GM18526 (cell line): Measurements from ENCODE around the gene OR5K4.

Experiments used
- POLR2A ChIP-seq: IDR thresholded peaks from 3 replicates; pipeline ENCODE4 v1.6.1; 2011; ENCODE audit not compliant: insufficient read length; ENCODE audit errors: extremely low read depth

The OR5K4 gene, protein sequence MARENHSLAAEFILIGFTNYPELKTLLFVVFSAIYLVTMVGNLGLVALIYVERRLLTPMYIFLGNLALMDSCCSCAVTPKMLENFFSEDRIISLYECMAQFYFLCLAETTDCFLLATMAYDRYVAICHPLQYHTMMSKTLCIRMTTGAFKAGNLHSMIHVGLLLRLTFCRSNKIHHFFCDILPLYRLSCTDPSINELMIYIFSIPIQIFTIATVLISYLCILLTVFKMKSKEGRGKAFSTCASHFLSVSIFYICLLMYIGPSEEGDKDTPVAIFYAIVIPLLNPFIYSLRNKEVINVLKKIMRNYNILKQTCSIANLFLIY

DNA sequence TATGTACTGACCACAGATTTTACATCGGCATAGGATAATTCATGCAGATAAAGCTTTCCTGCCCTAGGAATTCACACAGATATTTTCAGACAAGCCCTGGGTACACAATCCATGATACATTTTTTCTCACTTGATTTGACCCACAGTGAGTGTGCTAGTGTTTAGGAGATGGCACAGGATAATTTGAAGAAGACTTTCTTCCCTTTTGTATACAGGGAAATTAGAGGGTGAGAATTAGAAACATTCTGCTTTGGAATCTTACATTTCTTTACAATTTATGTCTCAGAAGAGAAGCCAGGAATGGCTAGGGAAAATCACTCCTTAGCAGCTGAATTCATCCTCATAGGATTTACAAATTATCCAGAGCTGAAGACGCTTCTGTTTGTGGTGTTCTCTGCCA lies at the start of gene OR5K4:
Gene OR5K4 (plus strand): TSS at position 301 of the 400 bp plus-strand sequence. CDS start 0 bp downstream, at position 301.
- no peak for TF ChIP-seq POLR2A

DNA sequence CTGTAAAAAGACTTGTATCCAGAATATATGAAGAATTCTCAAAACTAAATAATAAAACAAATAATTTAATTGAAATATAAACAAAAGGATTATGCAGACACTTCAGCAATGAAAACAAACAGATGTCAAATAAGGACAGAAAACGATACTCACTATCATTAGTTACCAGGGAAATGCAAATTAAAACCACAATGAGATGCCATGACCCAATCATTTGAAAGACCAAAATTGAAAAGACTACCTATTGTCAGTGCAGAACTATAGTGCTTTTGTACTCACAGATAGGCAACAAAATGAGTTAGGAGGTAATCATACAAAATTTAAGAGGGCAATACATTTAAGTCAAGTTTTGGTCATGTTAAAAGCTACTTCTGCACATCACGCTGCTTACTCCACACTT lies 31.6 kb upstream of the OR5K4 start:
- TF ChIP-seq POLR2A = no peak

DNA sequence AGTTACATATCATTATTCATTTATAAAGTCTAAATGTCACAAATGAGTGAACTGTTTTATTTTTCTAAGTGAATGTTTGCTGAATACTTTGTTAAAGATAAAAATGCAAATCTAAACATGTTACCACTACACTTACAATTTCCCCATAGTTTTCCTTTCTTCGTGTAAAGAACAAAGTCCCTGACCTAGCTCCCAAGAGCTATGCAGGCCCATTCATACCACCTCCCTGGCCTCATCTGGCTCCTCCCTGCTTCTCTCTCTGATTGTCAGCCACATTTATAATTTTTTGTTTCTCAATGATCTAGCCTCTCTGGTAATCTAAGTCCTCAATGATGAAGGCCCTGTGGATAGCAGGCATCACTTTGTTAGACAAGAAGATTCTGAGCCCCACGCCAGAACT lies 31.0 kb upstream of the OR5K4 start:
- TF ChIP-seq POLR2A = no peak

DNA sequence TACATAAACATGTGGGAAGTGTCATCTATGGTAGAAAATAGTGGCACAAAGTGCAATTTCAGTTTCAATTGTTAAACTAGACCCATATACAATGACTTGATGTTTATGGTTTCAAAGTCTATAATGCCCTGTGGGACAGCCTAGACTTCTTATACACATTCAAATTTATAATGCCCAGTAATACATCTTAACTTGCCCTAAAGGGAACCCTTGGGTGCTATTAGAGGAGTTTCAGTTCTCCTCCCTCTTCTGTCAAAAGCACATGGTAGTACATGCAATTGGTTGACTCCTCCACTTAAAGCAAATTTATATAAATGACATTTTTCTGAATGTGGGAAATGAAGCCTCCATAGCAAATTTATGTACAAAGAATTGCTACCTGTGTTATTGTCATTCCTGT lies 30.2 kb upstream of the OR5K4 start:
- no peak for TF ChIP-seq POLR2A

DNA sequence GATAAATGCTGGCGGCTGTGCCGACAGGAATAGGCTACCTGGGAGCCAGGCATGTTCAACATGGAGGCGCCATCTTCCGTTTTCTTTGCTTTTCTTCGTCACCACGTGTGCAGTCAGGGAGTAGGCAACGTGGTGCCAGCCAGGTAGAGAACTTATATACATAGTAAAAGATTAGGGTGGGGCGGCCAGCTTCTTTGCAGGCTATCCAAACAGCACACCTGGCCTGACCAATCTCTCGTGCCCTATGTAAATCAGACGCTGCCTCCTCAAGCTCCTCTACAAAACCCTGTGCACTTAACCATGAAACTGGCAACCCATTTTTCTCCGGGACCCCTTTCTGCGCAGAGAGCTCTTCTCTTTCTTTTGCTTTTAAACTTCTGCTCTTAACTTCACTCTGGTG lies 28.6 kb upstream of the OR5K4 start:
- no peak for TF ChIP-seq POLR2A

DNA sequence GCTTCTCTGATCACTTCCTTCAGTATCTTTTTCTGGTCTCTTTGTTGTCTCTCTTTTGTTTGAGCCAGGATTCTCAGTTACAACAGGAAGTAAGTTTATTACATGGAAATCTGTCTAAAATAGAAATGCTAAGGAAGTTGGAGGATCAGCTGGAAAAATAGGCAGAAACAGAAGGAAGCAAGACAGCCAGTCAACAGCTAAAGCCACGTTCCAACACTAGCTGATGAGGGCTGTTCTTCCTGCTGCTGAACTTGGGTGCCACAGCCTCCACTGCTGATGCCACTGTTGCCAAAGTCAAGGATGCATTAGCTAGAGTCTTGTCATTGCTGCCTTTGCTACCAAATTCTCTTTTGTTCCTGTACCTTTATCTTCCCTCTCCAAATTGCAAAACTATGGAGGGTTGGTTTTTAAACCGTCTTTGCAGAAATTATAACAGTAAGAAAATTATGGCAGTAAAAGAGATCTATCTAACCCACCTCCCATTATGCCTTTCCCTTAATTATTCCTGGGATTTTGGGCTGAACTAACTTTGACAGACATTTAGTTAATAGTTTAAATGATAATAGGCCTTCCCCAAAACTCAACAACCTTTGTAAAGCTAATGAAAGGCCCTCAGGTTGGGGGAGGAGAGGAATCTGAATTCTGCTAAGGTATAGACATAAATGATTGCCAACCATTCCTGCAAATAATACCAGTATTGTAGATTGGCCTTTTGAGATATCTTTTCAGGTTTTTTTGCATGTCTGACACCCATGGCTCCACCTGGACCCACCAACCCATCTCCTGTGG lies 27.4 kb upstream of the OR5K4 start:
- no peak for TF ChIP-seq POLR2A

DNA sequence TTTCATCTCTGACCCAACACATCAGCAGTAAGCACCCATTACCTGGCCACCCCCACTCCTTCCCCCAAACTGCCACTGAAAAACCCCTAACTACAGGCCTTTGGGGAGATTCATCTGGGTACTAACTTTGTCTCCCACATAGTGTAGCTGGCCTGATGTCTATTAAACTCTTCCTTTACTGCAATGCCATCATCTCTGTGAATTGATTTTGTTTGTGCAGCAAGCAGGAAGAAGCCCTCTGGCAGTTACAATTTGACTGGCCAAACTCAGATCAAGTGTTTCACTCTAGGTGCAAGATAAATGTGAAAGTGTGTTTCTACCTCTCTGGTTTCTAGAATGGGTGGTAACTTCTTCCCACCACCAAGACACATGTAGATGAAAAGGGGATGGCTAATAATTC lies 26.7 kb upstream of the OR5K4 start:
- TF ChIP-seq POLR2A = no peak

DNA sequence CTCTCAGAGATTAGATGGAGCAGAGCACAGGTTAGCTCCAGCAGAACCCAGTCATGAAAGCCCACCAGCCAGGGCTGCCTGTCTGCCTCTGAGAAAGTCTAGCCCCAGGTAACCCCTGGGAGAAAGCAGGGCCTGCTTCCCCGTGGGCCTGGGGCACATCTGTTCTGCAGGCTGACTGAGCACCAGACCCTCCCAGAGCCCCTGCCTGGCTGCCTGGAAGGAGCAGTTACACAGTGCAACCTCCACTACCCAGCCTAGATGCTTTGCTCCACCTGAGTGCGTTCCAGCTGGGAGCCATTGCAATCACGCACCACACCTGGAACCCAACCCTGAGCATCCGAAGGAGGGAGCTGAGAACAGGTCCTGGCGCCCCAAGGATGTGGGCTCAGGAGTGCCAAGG lies 24.7 kb upstream of the OR5K4 start:
- TF ChIP-seq POLR2A = no peak

DNA sequence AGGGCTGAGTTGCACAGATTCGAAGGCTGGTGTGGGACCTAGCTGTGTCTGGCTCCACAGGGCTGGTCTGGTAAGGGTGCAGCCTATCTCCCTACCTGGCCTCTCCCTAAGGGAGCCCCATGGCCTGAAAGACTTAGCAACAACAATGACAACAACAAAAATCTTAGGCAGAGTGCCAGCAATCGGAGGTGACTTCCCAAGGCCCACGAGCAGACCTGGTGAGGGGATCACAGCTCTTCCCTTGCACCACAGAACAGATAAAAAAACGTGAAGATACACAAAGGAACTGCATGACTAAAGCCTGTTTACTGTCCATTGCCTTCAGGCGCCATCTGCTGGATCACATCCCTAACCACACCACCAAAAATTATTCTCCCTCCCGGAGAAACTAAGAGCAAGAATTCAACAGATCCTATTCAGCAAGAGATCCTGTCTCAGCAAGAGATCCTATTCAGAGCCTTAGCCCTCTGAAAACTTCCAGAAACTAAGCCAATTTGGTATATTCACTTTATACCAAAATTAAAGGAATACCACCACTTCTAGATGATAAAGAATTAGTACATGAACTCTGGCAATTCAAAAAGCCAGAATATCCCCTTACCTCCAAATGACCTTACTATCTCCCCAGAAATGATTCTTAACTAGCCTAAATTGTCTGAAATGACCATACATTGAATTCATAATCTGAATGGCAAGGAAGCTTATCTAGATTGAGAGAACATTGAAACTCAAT lies 24.1 kb upstream of the OR5K4 start:
- TF ChIP-seq POLR2A = no peak

DNA sequence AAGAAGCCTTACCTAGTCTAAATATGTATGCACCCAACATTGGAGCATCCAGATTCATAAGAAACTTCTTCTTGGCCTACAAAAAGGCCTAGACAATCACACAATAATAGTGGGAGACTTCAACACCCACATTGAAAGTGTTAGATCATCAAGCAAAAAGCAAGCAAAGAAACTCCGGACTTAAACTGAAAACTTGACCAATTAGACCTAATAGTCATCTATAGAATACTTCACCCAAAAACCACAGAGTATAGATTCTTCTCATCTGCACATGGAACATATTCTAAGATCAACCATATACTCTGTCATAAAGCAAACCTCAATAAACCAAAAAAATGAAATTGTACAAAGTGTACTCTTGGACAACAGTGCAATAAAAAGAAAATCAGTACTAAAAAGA lies 22.3 kb upstream of the OR5K4 start:
- no peak for TF ChIP-seq POLR2A

DNA sequence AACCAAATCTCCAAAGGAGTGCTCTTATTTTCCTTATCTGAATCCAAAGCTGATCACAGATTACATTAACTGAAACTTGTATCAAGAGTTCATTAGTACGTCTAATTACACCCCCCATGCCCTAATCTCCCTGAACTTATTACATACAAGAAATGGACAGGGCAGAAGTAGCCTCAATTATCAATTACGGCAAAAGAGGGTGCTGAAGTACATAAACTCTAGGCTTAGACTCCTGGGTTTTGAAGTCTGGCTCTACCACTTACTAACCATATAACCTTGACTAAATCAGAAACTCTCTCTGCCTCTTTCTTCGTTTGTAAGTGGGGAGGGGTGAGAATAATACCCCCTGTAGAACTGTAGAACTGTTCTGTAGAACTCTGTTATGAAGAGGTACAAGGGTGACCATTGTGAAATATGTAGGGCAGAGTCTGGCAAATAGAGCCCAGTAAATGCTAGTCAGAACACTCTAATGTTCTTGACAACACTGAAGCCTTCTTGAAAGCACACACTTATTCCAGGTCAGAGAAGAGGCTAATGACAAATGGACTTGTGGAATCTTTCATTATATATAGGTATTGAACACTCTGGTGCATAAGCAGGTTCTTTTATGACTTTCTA lies 19.6 kb upstream of the OR5K4 start:
- no peak for TF ChIP-seq POLR2A

DNA sequence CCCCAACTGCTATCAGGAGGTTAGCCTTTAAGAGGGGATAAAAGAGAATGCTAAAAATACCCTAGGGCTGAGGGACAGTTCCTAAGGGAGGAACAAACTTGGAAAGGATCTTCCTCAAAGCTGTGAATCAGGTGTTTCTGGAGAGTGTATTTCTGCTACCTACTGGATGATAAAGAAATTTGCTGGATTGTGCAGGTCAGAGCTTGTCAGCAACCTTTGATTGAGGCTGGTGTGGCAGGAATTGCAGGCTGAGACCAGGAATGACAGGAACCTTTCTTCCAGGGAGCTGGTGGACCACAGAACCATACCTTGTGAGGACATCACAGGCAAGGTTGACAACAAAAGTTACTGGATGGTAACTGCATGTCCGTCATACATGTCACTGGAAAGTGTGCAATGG lies 14.6 kb upstream of the OR5K4 start:
- TF ChIP-seq POLR2A = no peak

DNA sequence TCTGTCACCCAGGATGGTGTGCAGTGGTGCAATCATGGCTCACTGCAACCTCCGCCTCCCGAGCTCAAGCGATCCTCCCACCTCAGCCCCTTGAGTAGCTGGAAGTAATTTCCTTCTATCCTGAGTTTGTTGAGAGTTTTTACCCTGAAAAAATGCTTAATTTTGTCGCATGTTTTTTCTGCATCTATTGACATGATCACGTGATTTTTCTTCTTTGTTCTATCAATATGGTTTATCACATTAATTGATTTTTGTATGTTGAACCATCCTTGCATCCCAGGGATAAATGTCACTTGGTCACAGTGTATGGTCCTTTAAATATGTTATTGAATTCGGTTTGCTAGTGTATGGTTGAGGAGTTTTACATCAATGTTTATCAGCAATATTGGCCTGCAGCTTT lies 11.9 kb upstream of the OR5K4 start:
- no peak for TF ChIP-seq POLR2A

DNA sequence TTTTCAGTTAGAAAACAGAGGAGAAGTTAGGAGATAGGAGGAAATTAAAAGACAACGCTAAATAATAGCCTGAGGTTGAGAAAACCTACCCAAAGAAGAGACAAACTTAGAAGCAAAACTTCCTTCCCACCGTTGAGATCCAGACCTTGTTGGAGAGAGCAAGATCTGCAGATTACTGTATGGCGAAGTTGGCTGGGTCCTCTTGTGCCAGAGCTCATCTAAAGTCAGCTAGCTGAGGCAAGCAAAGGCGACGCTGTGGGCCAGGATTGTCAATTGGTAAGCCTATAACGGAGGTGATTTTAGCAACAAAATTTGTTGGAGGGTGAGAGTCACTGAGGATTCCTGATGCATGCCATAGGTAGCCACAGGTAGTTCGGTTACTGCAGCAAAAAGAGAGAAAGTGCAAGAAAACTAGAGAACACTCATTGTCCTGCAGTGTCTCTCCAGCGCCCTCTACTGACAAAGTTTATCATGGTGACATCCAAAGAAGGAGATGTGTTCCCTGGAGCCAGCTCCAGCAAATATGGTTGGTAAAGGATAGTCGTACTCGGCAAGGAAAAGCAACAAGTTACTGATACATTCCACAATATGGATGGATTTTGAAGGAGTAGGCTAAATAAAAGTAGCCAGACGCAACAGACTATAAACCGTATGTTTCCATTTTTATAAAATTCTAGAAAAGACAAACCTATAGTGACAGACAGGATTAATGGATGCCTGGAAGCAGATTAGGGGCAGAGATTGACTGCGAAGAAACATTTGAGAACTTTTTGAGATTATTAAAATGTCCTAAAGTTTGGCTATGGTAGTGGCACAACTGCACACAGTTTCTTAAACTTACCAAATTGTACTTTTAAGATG lies 9.8 kb upstream of the OR5K4 start:
- TF ChIP-seq POLR2A = no peak

DNA sequence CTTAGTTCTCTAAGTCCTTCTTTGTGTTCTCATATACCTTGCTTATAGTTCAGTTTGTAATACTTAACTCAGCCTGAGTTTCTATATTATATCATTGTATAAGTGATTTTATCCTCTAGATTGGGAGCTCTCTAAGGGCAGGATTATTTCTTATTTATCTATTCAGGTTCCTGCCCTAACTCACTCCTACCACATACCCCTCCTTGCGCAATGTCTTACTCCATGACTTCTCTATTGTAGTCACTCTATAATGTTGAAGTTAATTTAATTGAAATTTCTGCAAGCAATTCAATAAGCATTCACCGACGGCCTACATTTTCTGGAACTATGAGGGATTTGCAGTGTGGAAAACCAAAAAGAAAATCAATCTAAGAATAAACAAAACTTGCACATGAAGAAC lies 3.6 kb upstream of the OR5K4 start:
- no peak for TF ChIP-seq POLR2A
